Vagina (tissue), 2 donors: Measurements from ENCODE around the gene LIN9. TPM values are rescaled to one million over a fixed set of nuclear protein-coding genes. Genes with fewer than 3 reads are reported as not detected.
A peak's percentile ranks its signal among the peaks of the same experiment; 100 is the strongest.

ENCODE experiments used
- DNase-seq, 2 donors: peaks; one replicate each; pipeline ENCODE4 v3.0.0-alpha.2; 2017; ENCODE audit errors: extremely low spot score in 2 of 2
- H3K27ac ChIP-seq: fragments of 200-600 bp; sonication (generic); one replicate; pipeline ENCODE4 v1.5.1; 2019
- H3K27me3 ChIP-seq: fragments of 200-600 bp; sonication (generic); one replicate; pipeline ENCODE4 v1.5.1; 2019
- H3K36me3 ChIP-seq, 2 donors: fragments of 200-600 bp; sonication (generic); one replicate each; pipeline ENCODE4 v1.5.1; 2017 to 2019
- H3K4me1 ChIP-seq: fragments of 200-600 bp; sonication (generic); one replicate; pipeline ENCODE4 v1.5.1; 2019
- H3K4me3 ChIP-seq, 2 donors: fragments of 200-600 bp; sonication (generic); 1 replicate in 1 of 2; 2 replicates in 1 of 2; pipeline ENCODE4 v1.5.1; 2016 to 2019
- H3K9me3 ChIP-seq: fragments of 200-600 bp; sonication (generic); one replicate; pipeline ENCODE4 v1.5.1; 2019
- CTCF ChIP-seq, 3 experiments: fragments of 450-650 bp in 2 of 3; fragments of 200-600 bp in 1 of 3; sonication (generic) in 1 of 3; IDR thresholded peaks; one replicate each; pipeline ENCODE4 v1.5.1; 2017 to 2019; ENCODE audit warnings: antibody characterized with exemption in 3 of 3, mild to moderate bottlenecking in 2 of 3, moderate library complexity in 2 of 3
- POLR2A ChIP-seq, 2 donors: fragments of 450-650 bp; IDR thresholded peaks; one replicate each; pipeline ENCODE4 v1.6.1; 2017; ENCODE audit warnings: antibody characterized with exemption in 2 of 2, mild to moderate bottlenecking in 2 of 2, moderate library complexity in 2 of 2
- POLR2AphosphoS5 ChIP-seq, 2 donors: sonication (generic); formaldehyde crosslinking; IDR thresholded peaks; one replicate each; pipeline ENCODE4 v1.9.0; 2017; ENCODE audit warnings: antibody characterized with exemption in 2 of 2, mild to moderate bottlenecking in 2 of 2, low read depth in 1 of 2; ENCODE audit not compliant: insufficient read depth in 1 of 2
- intact Hi-C: fragments of 100-400 bp; cut with DNase I; formaldehyde crosslinking; loops from one replicate; pipeline ENCODE4 v1.15.1; 2023
- total RNA-seq: library from RNA; depleted of rRNA; stranded (reverse); fragments of >200 nt; gene quantifications from one replicate; pipeline ENCODE4 v1.2.3, GENCODE V29; 2016

LIN9 gene
- total RNA-seq, 1 donor from 2014 or later = 3.9 TPM

- H3K4me3 ChIP-seq = peak overlapping the region; percentile 88 to 94
- H3K4me1 ChIP-seq = peaks cover 58% of the 10 kb centered on the region
- DNase-seq = no peak
- H3K9me3 ChIP-seq = no peaks in the 10 kb centered on the region
- TF ChIP-seq POLR2AphosphoS5 (IDR thresholded peaks at IDR 0.05; ENCODE audit: insufficient read depth in 1 of 2, low read depth in 1 of 2) (no peak), POLR2A (IDR thresholded peaks at IDR 0.05) (no peak), CTCF (IDR thresholded peaks at IDR 0.05) (no peak)
- H3K36me3 ChIP-seq = no peaks in the 10 kb centered on the region
- intact Hi-C loops = loop anchor here (10.0 kb wide), 1 partner anchor 121 kb away; the partner anchor contains the start of gene H3-3A
- no peaks in the 10 kb centered on the region for H3K27me3 ChIP-seq
- peak overlapping the region; percentile 96 for H3K27ac ChIP-seq
Observed at GRCh38 chr1:226185141-226186036, 123.6 kb downstream of the LIN9 start.

- peaks cover 58% of the 10 kb centered on the region for H3K4me1 ChIP-seq
- intact Hi-C loops = loop anchor here (10.0 kb wide), 1 partner anchor 117 kb away; the partner anchor contains the start of gene H3-3A
Observed at GRCh38 chr1:226181996-226182714, 126.8 kb downstream of the LIN9 start.

More at GRCh38 chr1:226181996-226182714, 126.8 kb downstream of the LIN9 start:
- Histone ChIP-seq H3K27ac (peak overlapping the region; percentile 51), H3K27me3 (no peaks in the 10 kb centered on the region), H3K9me3 (no peaks in the 10 kb centered on the region), H3K4me3 (no peak overlapping the region), H3K36me3 (no peaks in the 10 kb centered on the region)
- no peak for DNase-seq
- TF ChIP-seq CTCF (IDR thresholded peaks at IDR 0.05) = no peak
- TF ChIP-seq POLR2A (IDR thresholded peaks at IDR 0.05) = no peak
- peak in 1 of 2 donors; percentile 32 for TF ChIP-seq POLR2AphosphoS5 (IDR thresholded peaks at IDR 0.05; ENCODE audit: insufficient read depth in 1 of 2, low read depth in 1 of 2)

Other genes starting within 250 kb of the LIN9 start
- gene H3-3A, start 246.4 kb downstream of the LIN9 start, total RNA-seq = 263 TPM
- gene ACBD3, start 122.4 kb downstream of the LIN9 start, total RNA-seq = 38.1 TPM
- not detected for gene MIXL1, start 85.5 kb downstream of the LIN9 start, total RNA-seq
- 64.6 TPM for gene PARP1, start 98.9 kb upstream of the LIN9 start, total RNA-seq
- gene STUM, start 239.6 kb upstream of the LIN9 start, total RNA-seq = 6.4 TPM